Stimulated activated CD4-positive, alpha-beta T cell treated with anti-CD3 and anti-CD28 coated beads, Interleukin-12 subunit alpha, Interleukin-12 subunit beta, amount 100 ng/mL, for 48 hours (primary cell): Measurements from ENCODE around the gene DBNDD1.

Experiments used
- DNase-seq, 3 donors: peaks; one replicate each; pipeline ENCODE4 v3.0.0-alpha.2; 2020; ENCODE audit warnings: low read depth in 2 of 3, low spot score in 1 of 3

DBNDD1 gene

DNA sequence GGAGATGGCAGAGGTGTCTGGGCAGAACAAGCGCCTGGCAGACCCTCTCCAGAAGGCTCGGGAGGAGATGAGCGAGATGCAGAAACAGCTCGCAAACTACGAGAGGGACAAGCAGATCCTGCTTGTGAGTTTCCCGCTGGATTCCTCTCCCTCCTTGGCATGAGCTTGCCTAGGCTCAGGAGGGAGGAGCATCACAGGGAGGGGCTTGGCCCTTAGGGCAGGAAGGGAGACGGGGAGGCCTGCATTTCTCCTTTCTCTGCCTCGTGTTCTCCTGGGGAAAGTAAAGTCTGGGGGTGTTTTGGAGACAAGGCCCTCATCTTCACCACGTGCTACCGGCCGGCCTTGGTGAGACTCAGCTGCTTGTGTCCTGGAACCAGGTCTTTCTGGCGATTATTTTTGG is 18.0 kb upstream of the DBNDD1 start:
- DNase-seq, result no peak

DNA sequence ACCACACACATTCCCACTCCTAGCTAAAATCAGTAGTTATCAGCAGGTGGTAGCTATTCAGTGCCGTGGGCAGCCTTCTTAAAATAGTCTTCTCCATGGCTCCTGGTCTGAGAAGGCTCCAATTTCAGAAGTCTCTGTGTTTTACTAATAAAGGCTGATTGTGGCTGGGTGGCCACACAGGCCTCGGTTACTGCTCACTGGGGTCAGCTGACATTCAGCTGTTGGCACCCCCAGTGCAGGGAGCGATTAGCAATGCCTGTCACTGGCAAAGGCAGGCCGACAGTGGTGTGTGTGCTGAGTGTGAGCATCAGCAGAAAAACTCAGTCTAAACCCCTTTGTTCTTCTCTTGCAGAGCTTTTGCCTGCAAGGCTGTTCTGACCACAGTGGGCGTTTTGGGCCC is 16.6 kb upstream of the DBNDD1 start:
- DNase-seq, result no peak

DNA sequence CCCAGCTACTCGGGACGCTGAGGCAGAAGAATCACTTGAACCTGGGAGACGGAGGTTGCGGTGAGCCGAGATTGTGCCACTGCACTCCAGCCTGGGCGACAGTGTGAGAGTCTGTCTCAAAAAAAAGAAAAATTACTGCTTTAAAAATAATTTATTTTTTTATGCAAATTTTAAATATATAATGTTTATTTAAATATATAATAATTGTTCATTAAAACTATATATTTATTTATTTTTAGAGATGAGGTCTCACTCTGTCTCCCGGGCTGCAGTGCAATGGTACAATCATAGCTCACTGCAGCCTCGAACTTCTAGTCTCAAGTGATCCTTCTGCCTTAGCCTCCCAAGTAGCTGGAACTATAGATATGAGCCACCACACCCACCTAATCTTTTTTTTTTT is 15.2 kb upstream of the DBNDD1 start:
- DNase-seq, result no peak

GRCh38 chr16:90033387-90033786 is 14.1 kb upstream of the DBNDD1 start:
- no peak for DNase-seq

GRCh38 chr16:90032674-90033331 is 13.5 kb upstream of the DBNDD1 start:
- no peak for DNase-seq

GRCh38 chr16:90031931-90032673 is 12.8 kb upstream of the DBNDD1 start:
- DNase-seq, result no peak

DNA sequence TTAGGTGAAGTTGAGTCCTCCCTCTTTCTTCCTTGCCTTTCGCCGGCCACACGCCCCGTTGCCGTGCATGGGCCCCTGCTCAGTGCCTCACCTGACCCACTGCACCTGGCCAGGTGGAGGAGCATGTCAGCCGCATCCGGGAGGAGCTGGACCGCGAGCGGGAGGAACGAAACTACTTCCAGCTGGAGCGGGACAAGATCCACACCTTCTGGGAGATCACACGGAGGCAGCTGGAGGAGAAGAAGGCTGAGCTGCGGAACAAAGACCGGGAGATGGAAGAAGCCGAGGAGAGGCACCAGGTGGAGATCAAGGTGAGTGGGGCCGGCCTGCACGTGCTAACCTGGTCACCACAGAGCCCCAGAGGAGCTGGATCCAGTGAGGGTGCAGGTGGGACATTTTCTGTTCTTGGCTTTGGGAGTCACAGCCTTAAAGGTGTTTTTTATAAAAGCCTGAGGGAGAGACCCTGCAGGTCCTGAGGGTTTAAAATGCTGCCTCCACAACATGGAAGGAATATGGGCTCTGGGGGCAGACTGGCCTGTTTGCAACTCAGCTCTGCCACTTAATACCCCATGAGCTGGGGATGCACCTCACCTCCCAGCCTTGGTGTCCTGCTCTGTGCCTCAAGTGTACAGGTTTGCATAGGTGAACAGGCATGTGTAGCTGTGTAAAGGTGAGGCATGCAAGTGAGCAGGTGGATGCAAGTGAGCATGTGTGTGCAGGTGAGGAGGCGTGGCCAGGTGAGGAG is 12.1 kb upstream of the DBNDD1 start:
- DNase-seq, result no peak

GRCh38 chr16:90028985-90029384 is 9.7 kb upstream of the DBNDD1 start:
- no peak for DNase-seq

GRCh38 chr16:90027611-90028010 is 8.4 kb upstream of the DBNDD1 start:
- no peak for DNase-seq

DNA sequence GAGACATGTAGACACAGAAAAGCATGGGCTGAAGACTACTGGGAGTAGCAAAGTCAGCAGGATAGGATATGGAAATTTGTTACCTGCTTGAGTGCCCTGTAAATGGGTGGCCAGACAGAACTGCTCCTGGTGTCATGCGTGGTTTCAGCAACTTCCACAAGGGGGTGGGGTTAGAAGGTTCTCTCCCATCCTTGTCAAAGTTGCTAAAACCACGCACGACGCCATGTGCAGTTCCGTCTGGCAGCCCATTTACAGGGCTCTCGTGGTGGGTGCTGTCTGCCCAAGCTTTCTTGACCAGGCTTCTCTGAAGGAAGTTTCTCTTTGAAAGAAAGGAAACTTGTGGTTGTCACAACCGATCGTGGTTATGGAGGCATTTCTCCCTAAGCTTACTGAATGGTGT is 6.9 kb upstream of the DBNDD1 start:
- no peak for DNase-seq

- DNase-seq, result no peak
Observed at GRCh38 chr16:90023078-90023447, 3.8 kb upstream of the DBNDD1 start.

- peak; percentile 73 to 81 (median 79) for DNase-seq
Observed at GRCh38 chr16:90022209-90023077, 3.2 kb upstream of the DBNDD1 start.

GRCh38 chr16:90020838-90021382 is 1.7 kb upstream of the DBNDD1 start:
- DNase-seq, result no peak

DNA sequence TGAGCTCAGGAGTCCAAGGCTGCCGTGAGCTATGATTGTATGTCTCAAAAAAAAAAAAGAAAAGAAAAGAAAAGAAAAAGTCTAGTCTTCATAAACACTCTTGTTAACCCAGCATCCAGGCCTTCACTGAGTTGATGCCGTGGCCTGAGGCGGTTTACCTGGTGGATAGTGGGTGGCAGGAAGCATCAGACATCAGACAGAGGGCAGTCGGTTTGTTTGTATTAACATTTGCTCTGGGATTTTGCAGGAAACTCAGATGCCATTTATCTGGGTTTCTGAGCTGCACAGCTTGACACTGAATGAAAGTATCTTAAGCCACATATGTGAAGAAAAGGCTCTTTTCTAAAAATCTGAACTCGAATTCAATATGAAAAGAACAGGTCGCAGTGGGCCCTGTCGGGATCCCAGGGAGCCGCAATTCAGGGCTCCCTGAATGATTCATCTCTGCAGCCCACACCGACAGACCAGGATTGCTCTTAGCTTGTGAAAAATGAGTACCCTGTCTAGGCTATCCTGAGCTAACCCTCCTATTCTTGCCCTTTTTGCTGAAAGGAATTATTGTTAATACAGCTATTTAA is 1.1 kb upstream of the DBNDD1 start:
- no peak for DNase-seq

- DNase-seq, result peak in 1 of 3 donors; percentile 32
Observed at GRCh38 chr16:90019543-90020259, 445 bp upstream of the DBNDD1 start.

DNA sequence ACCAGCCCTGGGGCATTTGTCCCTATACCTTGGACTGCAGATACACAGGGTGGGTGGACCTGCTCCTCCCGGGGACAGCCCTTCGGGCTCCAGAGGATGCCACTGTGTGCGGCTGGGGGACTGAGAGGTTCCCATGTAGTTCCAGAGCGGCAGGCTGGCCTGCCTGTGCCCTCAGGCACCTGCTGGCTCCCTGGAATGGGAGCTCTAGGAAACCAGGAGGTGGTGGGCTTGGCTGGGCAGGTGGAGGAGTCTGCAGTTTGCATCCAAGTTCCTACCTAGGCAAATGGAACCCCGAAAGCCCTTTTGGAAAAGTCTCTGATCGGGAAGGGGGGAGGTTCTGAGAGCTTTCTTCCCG is 982 bp downstream of the DBNDD1 start:
- no peak for DNase-seq

- DNase-seq, result no peak
Observed at GRCh38 chr16:90016339-90016950, 2.8 kb downstream of the DBNDD1 start.

DNA sequence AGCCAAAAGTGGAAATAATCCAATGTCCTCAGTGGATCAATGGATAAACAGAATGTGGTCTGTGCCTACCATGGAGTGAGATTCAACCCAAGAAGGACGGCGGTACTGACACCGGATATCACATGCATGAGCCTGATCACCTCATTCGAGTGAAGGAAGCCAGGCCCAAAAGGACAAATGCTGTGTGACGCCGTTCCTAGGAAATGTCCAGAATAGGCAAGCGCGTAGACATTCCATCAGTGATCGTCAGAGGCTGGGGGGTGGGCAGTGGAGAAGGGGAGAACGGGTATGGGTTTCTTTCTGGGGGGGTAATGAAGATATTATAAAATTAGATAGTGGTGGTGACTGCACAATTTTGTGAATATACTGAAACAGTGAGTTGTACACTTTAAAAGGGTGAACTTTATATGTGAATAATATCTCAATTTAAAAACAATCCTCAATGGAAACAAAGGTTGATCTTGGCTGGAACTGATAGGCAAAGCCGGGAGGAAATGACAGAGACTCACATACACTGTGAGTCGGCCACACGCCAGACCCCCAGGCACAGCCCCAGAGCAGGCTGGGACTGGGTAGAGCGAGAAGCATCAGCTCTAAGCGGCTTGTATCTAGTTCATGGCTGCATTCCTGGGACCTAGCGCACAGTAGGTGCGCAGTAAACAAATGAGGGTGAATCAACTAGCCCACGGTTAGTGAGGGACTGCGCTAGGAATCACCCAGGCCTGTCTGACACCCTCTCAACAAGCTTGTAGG is 3.5 kb downstream of the DBNDD1 start:
- no peak for DNase-seq
